Skeletal muscle satellite cell (primary cell): ENCODE results near the gene HTRA3.

Source experiments
- H3K27me3 ChIP-seq: 2 replicates; pipeline ENCODE4 v1.7.0; 2013; ENCODE audit warnings: low read length; ENCODE audit not compliant: control insufficient read depth, insufficient read depth
- H3K36me3 ChIP-seq: 2 replicates; pipeline ENCODE4 v1.7.0; 2013; ENCODE audit warnings: mild to moderate bottlenecking, control low read depth, low read length; ENCODE audit not compliant: insufficient read depth
- H3K4me1 ChIP-seq: 2 replicates; pipeline ENCODE4 v1.7.0; 2013; ENCODE audit warnings: low read length; ENCODE audit not compliant: control insufficient read depth, insufficient read depth
- H3K4me2 ChIP-seq: 2 replicates; pipeline ENCODE4 v1.7.0; 2013; ENCODE audit warnings: mild to moderate bottlenecking, low read length
- H3K4me3 ChIP-seq: 2 replicates; pipeline ENCODE4 v1.7.0; 2013; ENCODE audit warnings: low read length
- H3K9ac ChIP-seq: 2 replicates; pipeline ENCODE4 v1.7.0; 2013; ENCODE audit warnings: mild to moderate bottlenecking, low read depth, low read length, moderate library complexity
- H3K9me3 ChIP-seq: replicated peaks from 2 replicates; pipeline ENCODE4 v1.7.0; 2013; ENCODE audit warnings: mild to moderate bottlenecking, control low read depth, low read length

HTRA3 gene

DNA sequence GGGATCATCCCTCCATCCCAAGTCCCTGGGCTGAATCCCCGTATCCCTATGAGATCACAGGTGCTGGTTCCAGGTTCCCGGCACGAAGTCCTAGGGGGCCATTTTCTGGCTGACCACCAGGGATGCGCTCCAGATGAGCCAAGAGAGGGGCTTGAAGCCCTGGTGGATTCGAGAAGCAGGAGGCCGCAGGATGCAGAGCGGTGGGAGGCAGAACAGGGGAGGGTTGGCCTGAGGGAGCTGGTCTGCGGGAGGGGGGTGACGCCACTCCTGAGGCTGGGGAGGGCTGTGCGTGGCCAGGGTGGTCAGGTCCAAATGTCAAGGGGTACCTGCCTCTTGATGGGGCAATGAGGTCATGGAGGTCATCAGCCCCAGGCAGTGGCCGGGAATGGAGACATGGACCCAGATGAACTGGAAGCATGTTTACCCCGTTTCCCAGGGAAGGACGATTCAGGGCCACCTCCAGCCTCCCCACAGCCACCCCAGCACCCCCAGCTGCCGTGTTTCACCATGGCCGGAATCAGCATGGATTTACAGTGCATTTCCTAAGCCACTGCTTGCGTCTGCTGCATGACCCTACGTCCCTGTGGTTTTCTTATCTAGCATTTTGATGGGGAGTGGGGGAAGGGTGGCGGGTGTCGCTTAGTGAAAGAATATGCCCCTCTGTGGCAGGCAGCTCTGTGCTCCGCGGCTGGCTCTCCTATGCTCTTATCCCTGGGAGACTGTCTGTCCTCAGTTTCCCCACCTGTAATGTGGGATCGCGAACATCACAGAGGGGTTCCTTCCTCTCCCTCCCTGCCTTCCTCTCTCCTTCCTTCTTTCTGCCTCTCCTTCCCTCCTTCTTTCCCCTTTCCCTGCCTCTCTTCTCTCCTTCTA, 17.0 kb upstream of the HTRA3 start:
- Histone ChIP-seq H3K36me3 (no peaks in the 10 kb centered on the region), H3K4me3 (no peak overlapping the region), H3K9ac (no peak overlapping the region), H3K27me3 (peaks cover 33% of the 10 kb centered on the region), H3K4me1 (peaks cover 6% of the 10 kb centered on the region), H3K4me2 (no peak overlapping the region), H3K9me3 (no peaks in the 10 kb centered on the region)

DNA sequence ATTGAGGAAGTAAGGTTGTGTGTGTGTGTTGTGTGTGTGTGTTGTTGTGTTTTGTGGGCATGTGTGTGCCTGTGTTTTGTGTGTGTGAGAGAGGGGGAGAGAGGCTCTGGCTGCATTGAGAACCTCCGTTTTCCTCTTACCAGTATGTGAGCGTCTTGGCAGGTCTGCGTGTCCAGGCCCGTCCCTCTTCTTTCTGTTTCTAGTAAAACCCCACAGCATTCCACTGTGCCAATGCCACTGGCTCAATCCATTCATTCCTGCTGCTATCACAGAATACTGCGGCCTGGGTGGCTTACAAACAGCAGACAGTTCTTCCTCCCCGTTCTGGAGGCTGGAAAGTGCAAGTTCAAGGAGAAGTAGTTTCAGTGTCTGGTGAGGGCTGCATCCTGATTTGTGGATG, 15.5 kb upstream of the HTRA3 start:
- H3K36me3 ChIP-seq = no peaks in the 10 kb centered on the region
- no peak overlapping the region for H3K9ac ChIP-seq
- H3K27me3 ChIP-seq = peaks cover 29% of the 10 kb centered on the region
- peaks cover 6% of the 10 kb centered on the region for H3K4me1 ChIP-seq
- no peaks in the 10 kb centered on the region for H3K9me3 ChIP-seq
- no peak overlapping the region for H3K4me2 ChIP-seq
- H3K4me3 ChIP-seq = no peak overlapping the region

DNA sequence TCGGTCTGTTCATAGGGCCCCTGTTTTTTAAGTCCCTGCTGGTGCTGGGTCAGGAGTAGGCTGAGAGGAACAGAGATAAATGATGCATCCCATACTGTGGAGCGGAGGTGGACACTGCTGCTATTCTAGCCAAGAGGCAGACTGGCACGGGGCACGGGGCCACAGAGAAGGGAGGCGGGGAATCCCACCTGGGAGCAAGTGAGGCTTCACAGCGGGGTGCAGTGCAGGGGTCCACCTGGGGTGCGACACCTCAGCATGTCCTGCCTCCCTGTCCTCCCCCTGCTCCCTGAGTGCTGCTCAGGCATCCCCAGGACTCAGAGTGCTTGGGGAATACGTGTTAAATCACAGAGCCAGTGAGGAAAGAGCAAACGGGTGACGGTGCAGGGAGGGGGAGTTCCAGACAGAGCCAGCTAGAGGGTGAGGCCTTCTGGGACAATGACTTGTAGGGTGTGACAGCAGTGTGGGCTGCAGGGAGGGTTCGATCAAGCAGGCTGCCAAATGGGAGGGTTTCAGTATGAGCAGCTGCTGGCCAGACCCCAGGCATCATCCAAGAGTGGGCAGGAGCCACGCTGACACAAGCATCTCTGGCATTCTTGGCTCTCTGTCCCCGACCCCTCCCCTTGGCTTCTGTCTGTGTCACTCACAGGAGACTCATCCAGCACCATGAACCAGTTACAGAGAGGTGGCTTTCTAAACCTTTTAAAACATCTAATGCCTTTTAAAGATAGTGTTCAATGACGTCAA, 13.7 kb upstream of the HTRA3 start:
- Histone ChIP-seq H3K27me3 (peaks cover 20% of the 10 kb centered on the region), H3K9me3 (no peaks in the 10 kb centered on the region), H3K9ac (peak overlapping the region; percentile 7), H3K4me3 (no peak overlapping the region), H3K4me1 (peaks cover 13% of the 10 kb centered on the region), H3K36me3 (no peaks in the 10 kb centered on the region), H3K4me2 (no peak overlapping the region)

DNA sequence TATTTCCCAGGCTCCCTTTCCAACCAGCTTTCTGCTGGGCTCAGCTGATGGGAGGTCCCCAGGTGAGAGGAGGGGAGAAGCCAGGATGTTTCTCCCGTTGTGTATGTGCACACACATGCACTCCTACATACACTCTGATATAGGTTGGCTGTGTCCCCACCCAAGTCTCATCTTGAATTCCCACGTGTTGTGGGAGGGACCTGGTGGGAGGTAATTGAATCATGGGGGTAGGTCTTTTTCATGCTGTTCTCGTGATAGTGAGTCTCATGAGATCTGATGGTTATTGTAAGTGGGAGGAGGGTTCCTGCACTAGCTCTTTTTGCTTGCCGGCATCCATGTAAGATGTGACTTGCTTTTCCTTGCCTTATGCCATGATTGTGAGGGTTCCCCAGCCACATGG, 11.7 kb upstream of the HTRA3 start:
- Histone ChIP-seq H3K27me3 (peaks cover 9% of the 10 kb centered on the region), H3K36me3 (no peaks in the 10 kb centered on the region), H3K9me3 (no peaks in the 10 kb centered on the region), H3K4me1 (peaks cover 16% of the 10 kb centered on the region), H3K4me3 (no peak overlapping the region), H3K4me2 (no peak overlapping the region), H3K9ac (no peak overlapping the region)

DNA sequence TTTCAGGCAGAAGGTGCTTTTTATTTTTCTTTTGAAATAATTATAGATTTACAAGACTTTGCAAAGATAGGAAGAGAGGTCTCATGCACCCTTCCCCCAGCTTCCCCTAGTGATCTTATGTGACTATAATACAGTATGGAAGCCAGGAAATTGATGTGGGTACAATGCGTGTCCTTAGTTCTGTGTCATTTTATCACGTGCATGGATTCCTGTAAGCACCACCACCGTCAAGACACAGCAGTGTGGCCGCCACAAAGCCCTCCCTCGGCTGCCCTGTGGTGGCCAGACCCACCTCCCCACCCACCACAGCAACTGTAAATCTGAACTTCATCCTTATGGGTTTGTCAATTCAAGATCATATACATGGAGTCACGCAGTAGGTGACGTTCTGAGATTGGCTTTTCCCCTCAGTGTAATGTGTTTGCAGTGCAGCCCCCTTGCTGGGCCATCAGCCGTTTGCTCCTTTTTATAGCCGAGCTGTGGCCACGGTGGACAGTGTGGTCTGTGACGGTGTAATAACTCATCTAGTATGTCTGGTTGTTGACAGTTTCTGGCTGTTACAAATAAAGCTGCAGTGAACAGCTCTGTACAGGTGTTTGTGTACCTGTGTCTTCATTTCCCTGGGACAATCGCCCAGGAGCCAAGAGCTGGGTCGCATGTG, 10.9 kb upstream of the HTRA3 start:
- Histone ChIP-seq H3K9me3 (no peaks in the 10 kb centered on the region), H3K4me2 (no peak overlapping the region), H3K9ac (no peak overlapping the region), H3K4me1 (peaks cover 16% of the 10 kb centered on the region), H3K36me3 (no peaks in the 10 kb centered on the region), H3K4me3 (no peak overlapping the region), H3K27me3 (peaks cover 5% of the 10 kb centered on the region)

DNA sequence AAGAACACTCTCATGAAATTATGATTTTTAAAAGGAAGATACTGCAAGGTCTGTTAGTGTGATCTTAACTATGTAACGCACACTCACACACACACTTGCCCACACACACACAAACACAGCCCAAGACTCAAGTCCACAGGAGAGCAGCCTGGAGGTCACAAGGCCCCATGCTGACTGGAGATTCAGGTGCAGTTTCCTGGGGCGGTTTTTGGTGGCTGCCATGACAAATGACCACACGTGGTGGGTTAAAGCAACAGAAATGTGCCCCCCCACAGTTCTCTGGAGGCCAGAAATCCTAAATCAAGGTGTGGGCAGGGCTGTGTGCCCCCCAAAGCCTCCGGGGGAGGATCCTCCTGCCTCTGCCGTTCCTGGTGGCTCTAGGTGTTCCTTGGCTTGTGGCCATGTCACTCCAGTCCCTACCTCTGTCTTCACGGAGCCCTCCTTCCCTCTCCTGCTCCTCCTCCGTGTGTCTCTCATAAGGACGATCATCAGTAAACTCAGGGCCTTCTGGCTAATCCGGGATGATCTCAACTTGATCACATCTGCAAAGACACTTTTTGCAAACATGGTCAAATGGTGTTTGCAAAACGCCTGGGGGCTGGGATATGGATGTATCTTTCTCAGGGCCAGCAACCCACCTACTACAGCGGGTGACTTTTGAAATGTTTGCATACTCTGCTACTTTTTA, 9.7 kb upstream of the HTRA3 start:
- Histone ChIP-seq H3K36me3 (no peaks in the 10 kb centered on the region), H3K4me2 (no peak overlapping the region), H3K27me3 (peaks cover 5% of the 10 kb centered on the region), H3K4me1 (peaks cover 16% of the 10 kb centered on the region), H3K9ac (no peak overlapping the region), H3K4me3 (no peak overlapping the region), H3K9me3 (no peaks in the 10 kb centered on the region)

DNA sequence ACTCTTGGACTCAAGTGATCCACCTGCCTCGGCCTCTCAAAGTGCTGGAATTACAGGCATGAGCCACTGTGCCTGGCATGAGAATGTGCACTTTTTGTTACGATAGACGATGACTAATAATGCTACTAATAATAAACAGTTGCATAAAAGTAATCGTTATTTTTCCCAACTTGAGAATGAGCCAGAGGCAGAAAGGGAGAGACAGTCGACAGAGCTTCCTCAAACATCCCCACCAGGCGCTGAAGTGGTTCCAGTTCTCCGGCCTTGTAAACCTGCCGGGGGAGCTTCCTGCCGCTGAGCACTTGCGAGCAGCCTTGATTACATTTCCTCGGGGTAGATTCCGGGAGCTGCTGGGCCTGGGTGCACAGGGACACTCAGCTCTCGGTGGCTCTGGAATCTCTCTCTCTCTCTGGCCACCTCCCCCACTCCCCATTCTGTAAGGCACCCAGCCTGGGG, 8.9 kb upstream of the HTRA3 start:
- Histone ChIP-seq H3K27me3 (peaks cover 5% of the 10 kb centered on the region), H3K4me1 (peaks cover 14% of the 10 kb centered on the region)

DNA sequence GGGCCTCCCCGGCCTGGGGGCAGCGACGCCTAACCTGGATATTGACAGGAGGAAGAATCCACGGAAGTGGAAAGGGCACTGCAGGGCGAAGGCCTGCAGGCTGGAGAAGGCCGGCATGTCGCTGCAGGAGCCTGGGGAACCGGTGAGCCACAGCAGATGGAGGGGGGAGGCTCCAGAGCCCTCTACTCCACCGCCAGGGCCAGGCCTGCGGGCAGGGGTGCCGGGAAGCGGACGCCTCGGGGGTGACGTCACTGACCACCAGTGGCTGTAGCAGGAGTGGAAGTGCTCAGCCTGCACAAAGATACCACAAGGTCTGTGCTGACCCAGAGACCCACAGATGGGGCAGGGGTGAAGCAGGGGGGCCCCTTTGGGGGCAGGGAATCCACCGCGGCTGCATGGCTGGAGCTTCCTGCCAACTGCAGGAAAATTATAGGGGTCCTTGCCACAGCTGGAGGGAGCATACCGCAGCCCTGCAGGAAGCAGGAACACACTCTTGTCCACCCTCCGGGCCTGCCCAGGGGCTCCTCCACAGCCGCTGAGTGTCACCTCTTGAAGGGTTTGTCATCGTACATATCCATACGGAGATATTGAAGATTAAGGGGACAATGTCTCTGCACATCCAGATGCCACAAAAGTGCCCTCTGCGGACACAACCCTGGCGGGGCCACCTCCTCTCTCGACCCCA, 7.6 kb upstream of the HTRA3 start:
- no peak overlapping the region for H3K4me3 ChIP-seq
- H3K4me2 ChIP-seq = no peak overlapping the region
- H3K36me3 ChIP-seq = no peaks in the 10 kb centered on the region
- peaks cover 10% of the 10 kb centered on the region for H3K4me1 ChIP-seq
- H3K27me3 ChIP-seq = peaks cover 5% of the 10 kb centered on the region
- H3K9ac ChIP-seq = no peak overlapping the region
- H3K9me3 ChIP-seq = no peaks in the 10 kb centered on the region

More for the DNA sequence above, 8.9 kb upstream of the HTRA3 start:
- Histone ChIP-seq H3K4me3 (no peak overlapping the region), H3K4me2 (peak overlapping the region; percentile 40), H3K9me3 (no peaks in the 10 kb centered on the region), H3K9ac (no peak overlapping the region), H3K36me3 (no peaks in the 10 kb centered on the region)

DNA sequence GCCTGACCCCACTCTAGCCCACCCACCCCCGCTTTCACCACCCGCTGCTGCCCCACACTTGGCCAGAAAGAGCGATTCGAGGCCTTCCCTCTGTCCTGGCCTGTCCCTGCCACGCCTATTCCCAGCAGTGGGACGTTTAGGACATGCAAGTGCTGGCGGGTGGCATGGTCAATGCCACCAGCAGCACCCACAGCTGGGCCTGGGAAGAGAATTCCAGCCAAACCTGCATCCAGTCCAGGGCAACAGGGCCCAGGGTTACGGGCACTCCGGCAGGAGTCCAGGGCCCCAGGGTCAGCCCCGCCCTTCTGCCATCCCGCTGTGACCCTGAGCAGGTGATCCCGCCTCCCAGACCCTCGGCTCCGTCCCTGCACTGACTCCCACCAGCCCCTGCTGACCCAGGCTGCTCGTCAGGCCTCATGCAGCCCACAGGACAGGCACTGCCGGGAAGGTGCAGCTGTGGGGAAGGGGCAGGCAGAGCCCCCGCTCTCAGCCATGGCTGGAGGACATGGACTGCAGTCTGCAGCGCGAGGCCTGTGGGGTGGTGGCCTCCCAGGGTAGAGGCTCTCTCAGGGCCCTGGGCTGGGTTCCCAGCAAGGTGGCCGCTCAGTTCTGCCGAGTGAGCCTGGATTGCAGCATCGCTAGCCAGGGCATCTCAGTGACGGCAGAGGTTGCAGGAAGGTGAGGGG, 6.8 kb upstream of the HTRA3 start:
- peaks cover 10% of the 10 kb centered on the region for H3K4me1 ChIP-seq
- H3K4me2 ChIP-seq = no peak overlapping the region
- no peak overlapping the region for H3K9ac ChIP-seq
- no peaks in the 10 kb centered on the region for H3K9me3 ChIP-seq
- peaks cover 2% of the 10 kb centered on the region for H3K27me3 ChIP-seq
- no peak overlapping the region for H3K4me3 ChIP-seq
- H3K36me3 ChIP-seq = no peaks in the 10 kb centered on the region

DNA sequence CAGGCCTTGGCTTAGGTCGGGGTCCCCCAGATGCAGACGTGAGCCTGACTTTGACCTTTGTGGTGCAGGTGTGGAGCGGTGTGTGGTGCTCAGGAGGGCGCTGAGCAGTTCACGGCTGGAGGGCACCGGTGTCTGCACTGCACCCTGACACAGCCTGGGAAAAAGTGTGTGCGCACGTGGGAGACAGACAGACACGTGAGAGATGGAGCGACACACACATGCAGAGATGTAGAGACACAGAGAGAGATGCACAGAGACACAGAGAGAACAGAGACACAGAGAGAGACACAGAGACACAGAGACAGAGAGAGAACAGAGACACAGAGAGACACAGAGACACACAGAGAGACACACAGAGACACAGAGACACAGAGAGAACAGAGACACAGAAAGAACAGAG, 6.2 kb upstream of the HTRA3 start:
- Histone ChIP-seq H3K9ac (no peak overlapping the region), H3K4me3 (no peak overlapping the region), H3K36me3 (no peaks in the 10 kb centered on the region), H3K27me3 (no peaks in the 10 kb centered on the region), H3K9me3 (no peaks in the 10 kb centered on the region), H3K4me2 (no peak overlapping the region), H3K4me1 (peaks cover 10% of the 10 kb centered on the region)
